Measurements from ENCODE around the gene WDR59. TPM values are rescaled to one million over a fixed set of nuclear protein-coding genes. Genes with fewer than 3 reads are reported as not detected.
A peak's percentile ranks its signal among the peaks of the same experiment; 100 is the strongest.

WDR59 gene
- total RNA-seq, 3 donors from 2014 or later = 21.8 to 61.0 (median 43.6) TPM

- peaks cover 4% of the 10 kb centered on the region for H3K36me3 ChIP-seq
- intact Hi-C loops (cut with DNase I; ENCODE audit: low total_unique reads) = no loop called here
- H3K27ac ChIP-seq = peak overlapping the region; percentile 82 to 90
- peak overlapping the region in 1 of 3 donors; percentile 4 for H3K4me3 ChIP-seq
- peaks cover 0 to 10% of the 10 kb centered on the region in 2 donors for H3K4me1 ChIP-seq
- no peak for DNase-seq (ENCODE audit: low spot score in 2 of 2)
- no peak for TF ChIP-seq POLR2AphosphoS5 (IDR thresholded peaks at IDR 0.05)
- TF ChIP-seq, protein P1, sequence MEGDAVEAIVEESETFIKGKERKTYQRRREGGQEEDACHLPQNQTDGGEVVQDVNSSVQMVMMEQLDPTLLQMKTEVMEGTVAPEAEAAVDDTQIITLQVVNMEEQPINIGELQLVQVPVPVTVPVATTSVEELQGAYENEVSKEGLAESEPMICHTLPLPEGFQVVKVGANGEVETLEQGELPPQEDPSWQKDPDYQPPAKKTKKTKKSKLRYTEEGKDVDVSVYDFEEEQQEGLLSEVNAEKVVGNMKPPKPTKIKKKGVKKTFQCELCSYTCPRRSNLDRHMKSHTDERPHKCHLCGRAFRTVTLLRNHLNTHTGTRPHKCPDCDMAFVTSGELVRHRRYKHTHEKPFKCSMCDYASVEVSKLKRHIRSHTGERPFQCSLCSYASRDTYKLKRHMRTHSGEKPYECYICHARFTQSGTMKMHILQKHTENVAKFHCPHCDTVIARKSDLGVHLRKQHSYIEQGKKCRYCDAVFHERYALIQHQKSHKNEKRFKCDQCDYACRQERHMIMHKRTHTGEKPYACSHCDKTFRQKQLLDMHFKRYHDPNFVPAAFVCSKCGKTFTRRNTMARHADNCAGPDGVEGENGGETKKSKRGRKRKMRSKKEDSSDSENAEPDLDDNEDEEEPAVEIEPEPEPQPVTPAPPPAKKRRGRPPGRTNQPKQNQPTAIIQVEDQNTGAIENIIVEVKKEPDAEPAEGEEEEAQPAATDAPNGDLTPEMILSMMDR (IDR thresholded peaks at IDR 0.05) = no peak
- no peak for TF ChIP-seq POLR2A (IDR thresholded peaks at IDR 0.05)
- no peaks in the 10 kb centered on the region for H3K9me3 ChIP-seq
- H3K27me3 ChIP-seq = no peaks in the 10 kb centered on the region
These were observed 26.8 kb upstream of the WDR59 start for GRCh38 chr16:75011634-75012307.

DNA sequence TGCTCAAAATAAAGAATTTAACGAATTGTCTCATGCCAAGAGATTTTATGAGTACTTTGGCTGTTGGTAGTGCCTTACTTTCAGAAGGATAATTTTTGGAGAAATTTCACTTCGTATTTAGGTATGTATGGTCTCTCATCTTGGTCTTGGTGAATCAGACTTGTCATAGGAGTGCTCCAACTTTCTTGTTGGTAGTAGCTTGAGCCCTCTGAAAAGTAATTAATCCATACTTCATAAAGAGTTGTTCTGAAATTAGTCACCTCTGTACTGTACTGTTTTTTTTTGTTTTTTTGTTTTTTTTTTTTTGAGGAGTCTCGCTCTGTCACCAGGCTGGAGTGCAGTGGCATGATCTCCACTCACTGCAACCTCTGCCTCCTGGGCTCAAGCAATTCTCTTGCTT, 25.5 kb upstream of the WDR59 start:
- no peaks in the 10 kb centered on the region for H3K27me3 ChIP-seq
- peaks cover 0 to 10% of the 10 kb centered on the region in 2 donors for H3K4me1 ChIP-seq
- H3K27ac ChIP-seq = no peak overlapping the region
- H3K36me3 ChIP-seq = peaks cover 4% of the 10 kb centered on the region
- no peak overlapping the region for H3K4me3 ChIP-seq
- TF ChIP-seq POLR2A (IDR thresholded peaks at IDR 0.05) = no peak
- TF ChIP-seq, protein P1 (IDR thresholded peaks at IDR 0.05) = no peak
- no peak for TF ChIP-seq POLR2AphosphoS5 (IDR thresholded peaks at IDR 0.05)
- no peak for DNase-seq (ENCODE audit: low spot score in 2 of 2)
- intact Hi-C loops (cut with DNase I; ENCODE audit: low total_unique reads) = no loop called here
- no peaks in the 10 kb centered on the region for H3K9me3 ChIP-seq

GRCh38 chr16:75007443-75007842, 22.5 kb upstream of the WDR59 start:
- Histone ChIP-seq H3K4me1 (peaks cover 0 to 13% of the 10 kb centered on the region in 2 donors), H3K36me3 (peaks cover 4% of the 10 kb centered on the region), H3K9me3 (no peaks in the 10 kb centered on the region), H3K4me3 (no peak overlapping the region), H3K27ac (no peak overlapping the region), H3K27me3 (no peaks in the 10 kb centered on the region)
- intact Hi-C loops (cut with DNase I; ENCODE audit: low total_unique reads) = no loop called here
- DNase-seq (ENCODE audit: low spot score in 2 of 2) = no peak
- TF ChIP-seq POLR2AphosphoS5 (IDR thresholded peaks at IDR 0.05) = no peak
- TF ChIP-seq, protein P1 (IDR thresholded peaks at IDR 0.05) = no peak
- no peak for TF ChIP-seq POLR2A (IDR thresholded peaks at IDR 0.05)

GRCh38 chr16:75005697-75006096, 20.8 kb upstream of the WDR59 start:
- Histone ChIP-seq H3K27ac (no peak overlapping the region), H3K27me3 (no peaks in the 10 kb centered on the region), H3K36me3 (peaks cover 4% of the 10 kb centered on the region), H3K4me1 (peaks cover 0 to 6% of the 10 kb centered on the region in 2 donors), H3K9me3 (no peaks in the 10 kb centered on the region), H3K4me3 (no peak overlapping the region)
- no peak for DNase-seq (ENCODE audit: low spot score in 2 of 2)
- TF ChIP-seq POLR2AphosphoS5 (IDR thresholded peaks at IDR 0.05) = no peak
- TF ChIP-seq, protein P1 (IDR thresholded peaks at IDR 0.05) = no peak
- no peak for TF ChIP-seq POLR2A (IDR thresholded peaks at IDR 0.05)
- intact Hi-C loops (cut with DNase I; ENCODE audit: low total_unique reads) = no loop called here

- H3K4me1 ChIP-seq = peaks cover 0 to 6% of the 10 kb centered on the region in 2 donors
- no peak overlapping the region for H3K27ac ChIP-seq
- TF ChIP-seq POLR2A (IDR thresholded peaks at IDR 0.05) = no peak
- TF ChIP-seq, protein P1 (IDR thresholded peaks at IDR 0.05) = no peak
- TF ChIP-seq POLR2AphosphoS5 (IDR thresholded peaks at IDR 0.05) = no peak
- H3K36me3 ChIP-seq = peaks cover 4% of the 10 kb centered on the region
- no peaks in the 10 kb centered on the region for H3K9me3 ChIP-seq
- no peaks in the 10 kb centered on the region for H3K27me3 ChIP-seq
- no peak for DNase-seq (ENCODE audit: low spot score in 2 of 2)
- H3K4me3 ChIP-seq = no peak overlapping the region
- intact Hi-C loops (cut with DNase I; ENCODE audit: low total_unique reads) = no loop called here
These were observed 19.5 kb upstream of the WDR59 start for GRCh38 chr16:75004460-75004859.
